AG09319 (cell line): ENCODE measurements around the gene PRPF8.
A peak's percentile ranks its signal among the peaks of the same experiment; 100 is the strongest.

Experiments
- DNase-seq: peaks from one replicate; pipeline ENCODE4 v3.0.0-alpha.2; 2010; ENCODE audit warnings: low read depth; ENCODE audit errors: extremely low read depth
- TF ChIP-seq, protein P1 (sequence below): IDR thresholded peaks from 2 replicates; pipeline ENCODE4 v1.5.1; 2011; ENCODE audit warnings: low read depth, mild to moderate bottlenecking, inconsistent platforms, low read length, moderate library complexity

The PRPF8 gene

DNA sequence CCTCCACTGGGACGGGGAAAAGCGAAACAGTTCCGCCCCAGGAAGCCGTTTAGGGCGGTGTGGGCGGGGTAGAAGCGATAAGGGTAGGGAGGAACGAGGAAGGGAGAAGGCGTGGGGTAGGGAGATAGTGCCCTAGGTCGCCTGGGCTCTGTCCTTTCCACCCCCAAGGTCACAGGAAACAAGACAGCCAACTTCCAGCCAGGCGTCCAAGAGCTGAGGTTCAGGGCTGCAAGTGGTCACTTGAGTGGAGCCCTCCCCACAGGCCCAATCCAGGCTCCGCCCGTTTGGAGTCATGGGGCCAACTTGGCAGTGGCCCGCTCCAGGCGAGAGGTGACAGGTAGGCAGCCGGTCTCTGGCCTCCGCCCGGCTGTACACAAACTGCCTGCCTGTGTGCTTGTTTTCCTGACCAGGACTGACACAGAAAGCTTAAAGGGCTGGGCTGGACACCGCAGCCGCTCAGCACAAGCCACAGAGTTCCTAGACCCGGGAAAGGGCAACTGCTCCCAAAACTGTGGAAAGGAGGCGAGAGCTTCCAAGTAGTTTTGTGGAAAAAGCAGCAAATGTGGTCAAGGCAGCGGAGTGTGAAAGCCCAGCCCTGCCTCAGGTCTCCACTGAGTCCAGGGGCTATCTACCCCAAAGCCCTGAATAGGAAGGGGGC, 34.7 kb downstream of the PRPF8 start, which contains the start of gene RILP:
Gene RILP (minus strand): TSS at position 23 of the 658 bp plus-strand sequence. CDS start 62 bp downstream, outside the sequence.
- TF ChIP-seq, protein P1, sequence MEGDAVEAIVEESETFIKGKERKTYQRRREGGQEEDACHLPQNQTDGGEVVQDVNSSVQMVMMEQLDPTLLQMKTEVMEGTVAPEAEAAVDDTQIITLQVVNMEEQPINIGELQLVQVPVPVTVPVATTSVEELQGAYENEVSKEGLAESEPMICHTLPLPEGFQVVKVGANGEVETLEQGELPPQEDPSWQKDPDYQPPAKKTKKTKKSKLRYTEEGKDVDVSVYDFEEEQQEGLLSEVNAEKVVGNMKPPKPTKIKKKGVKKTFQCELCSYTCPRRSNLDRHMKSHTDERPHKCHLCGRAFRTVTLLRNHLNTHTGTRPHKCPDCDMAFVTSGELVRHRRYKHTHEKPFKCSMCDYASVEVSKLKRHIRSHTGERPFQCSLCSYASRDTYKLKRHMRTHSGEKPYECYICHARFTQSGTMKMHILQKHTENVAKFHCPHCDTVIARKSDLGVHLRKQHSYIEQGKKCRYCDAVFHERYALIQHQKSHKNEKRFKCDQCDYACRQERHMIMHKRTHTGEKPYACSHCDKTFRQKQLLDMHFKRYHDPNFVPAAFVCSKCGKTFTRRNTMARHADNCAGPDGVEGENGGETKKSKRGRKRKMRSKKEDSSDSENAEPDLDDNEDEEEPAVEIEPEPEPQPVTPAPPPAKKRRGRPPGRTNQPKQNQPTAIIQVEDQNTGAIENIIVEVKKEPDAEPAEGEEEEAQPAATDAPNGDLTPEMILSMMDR: no peak
- DNase-seq: no peak

DNA sequence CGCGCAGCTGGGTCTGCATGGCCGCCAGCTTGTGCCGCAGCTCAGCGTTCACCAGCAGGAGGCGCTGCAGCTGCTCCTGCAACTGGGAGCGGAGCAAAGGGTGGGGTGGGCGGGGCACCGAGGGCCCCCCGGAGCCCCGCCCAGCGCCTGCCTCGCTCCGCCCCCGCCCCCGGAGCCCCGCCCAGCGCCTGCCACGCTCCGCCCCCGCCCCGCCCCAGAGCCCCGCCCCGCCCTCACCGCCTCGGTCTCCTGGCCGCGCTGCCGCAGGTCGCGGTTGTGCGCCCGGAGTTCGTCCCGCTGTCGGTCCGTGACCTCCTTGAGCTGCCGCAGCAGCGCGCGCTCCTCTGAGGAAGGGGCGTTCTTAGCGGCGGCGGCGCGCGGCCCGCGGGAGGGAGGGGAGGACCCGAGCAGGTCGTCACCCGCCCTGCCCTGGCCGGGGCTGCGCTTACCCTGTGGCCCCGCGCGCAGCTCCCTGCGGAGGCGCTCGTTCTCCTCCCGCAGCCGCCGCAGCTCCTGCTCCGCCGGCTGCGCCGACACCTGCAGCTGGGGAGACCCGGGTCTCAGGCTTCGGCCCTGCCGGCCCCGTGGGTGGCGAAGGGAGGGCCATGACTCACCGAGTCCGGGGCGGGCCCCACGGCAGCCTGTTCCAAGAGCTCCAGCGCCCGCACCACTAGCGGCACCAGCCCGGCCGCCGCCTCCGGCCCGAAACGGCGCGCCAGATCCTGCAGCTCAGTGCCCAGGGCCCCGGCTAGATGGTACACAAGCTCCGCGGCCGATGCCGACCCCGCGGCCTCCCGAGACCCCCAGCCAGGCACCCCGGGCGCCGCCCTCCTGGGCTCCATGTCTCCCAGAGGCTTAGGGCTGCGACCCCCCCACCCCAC, 35.5 kb downstream of the PRPF8 start:
- peak; percentile 91 for DNase-seq

DNA sequence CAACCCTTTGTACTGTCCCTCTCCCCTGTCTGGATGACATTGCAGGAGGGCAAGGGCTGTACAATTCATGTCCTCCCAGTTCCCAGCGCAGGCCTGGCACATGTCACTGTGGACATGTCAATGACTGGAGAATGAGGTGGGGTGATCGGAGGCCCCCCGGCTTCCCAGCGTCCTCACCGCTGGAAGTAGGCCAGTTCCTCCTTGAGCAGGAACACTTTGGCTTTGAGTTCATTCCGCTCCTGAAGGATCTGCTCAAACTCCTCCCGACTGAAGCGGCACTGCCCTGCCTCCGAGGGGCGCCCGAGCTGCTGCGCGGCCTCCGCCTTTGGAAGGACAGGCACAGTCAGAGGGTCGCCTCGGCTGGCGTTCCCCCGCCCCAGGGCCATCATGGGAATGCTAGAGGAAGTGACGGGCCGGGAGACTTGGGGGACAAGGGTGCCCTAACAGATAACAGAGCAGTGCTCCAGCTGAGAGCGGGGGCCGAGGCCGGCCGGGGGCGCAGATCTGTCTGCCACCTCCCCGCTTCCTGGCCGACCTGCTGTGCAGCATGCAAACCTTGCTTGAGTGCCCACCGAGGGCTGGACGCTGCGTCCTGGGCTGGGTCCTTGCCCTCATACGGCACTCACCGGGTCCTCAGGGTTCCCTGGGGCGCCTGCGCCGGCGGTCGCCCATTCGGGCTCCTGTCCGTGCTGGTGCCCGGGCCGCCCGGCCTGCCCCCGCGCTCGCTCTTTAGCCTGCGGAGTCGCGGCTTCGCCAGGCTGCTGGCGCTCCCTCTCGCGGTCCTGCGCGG, 36.3 kb downstream of the PRPF8 start:
- TF ChIP-seq, protein P1: peak; percentile 17
- DNase-seq: no peak

More for the DNA sequence above, 35.5 kb downstream of the PRPF8 start:
- TF ChIP-seq, protein P1: peak; percentile 71

GRCh38 chr17:1647802-1648171, 36.9 kb downstream of the PRPF8 start:
- TF ChIP-seq, protein P1: no peak
- DNase-seq: no peak

DNA sequence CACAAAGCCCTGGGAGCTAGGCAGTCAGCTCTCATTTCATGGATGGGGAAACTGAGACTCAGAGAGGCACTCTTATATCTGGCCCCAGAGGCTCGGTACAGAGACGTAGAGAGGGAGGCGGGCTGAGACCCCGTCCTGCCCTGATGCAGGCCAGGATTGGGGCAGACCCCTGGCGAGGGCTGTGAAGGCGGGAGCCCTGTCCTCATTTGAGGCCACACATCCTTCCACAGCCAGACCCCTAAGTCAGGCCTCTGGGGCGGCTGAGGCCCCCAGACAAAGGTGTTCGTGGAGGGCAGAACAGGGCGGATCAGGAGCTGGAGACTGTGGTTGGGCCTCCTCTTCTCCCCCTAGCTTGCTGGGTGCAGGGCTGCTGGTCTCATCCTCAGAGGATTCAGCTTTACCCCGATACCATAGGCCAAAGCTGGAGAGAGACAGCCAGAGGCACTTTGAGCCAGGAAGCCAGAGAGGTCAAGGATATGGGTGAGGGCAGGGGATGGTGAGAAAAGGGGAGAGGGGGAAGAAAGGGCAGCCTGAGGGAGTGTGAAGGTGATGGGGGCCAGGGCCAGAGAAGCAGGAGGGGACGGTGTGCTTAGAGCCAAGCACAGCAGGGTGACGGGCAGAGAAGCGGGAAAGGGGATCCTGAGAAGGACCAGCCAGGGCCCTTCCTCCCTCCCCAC, 38.3 kb downstream of the PRPF8 start:
- DNase-seq: no peak
- TF ChIP-seq, protein P1: no peak

DNA sequence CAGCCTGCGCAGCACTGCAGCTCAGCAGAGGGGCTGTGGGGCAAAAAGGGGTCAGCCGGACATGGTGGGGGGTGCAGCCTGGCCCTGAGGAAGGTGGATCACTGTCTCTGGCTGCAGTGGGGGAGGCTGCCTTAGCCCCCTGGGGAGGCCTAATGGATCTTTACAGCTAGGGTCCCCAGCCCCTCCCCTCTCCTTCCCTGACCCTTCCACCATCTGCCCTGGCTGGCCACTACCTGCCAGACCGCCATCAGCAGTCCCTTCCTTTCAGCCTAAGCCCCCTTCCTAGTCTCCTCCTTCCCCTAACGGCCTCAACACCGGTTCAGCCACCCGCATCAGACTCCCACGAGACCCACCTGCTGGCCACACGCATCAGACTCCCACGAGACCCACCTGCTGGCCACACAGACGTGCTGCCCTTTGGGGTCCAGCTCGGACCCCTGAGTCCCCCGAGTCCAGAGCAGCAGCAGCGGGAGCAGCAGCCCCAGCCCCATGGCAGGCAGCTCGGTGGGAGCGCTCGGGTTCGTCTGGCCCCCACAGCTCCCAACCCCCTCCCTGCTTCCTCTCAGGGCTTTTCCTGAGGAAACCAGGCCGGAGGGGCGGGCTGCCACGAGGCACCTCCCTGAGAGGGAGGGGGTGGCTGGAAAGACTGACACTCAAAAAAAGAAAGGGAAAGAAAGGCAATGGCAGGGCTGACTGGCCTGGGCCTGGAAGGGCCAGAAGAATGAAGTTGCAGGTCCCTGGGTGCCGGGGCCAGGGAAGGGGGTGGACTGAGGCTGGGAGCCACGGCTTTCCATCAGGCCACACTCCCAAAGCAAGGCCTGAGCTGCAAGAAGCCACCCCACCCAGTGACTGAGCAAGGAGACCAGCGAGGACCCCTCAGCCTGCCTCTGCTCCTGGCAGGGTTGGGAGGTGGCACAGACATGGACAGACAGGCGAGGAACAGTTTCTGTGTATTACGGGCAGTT, 39.2 kb downstream of the PRPF8 start, which contains the start of gene SCARF1:
Gene SCARF1 (minus strand): TSS at position 526 of the 965 bp plus-strand sequence. CDS start 35 bp downstream, at position 491.
- TF ChIP-seq, protein P1: no peak
- no peak for DNase-seq
